GM13977 (cell line): ENCODE measurements around the gene C1orf198.

Source experiments
- DNase-seq: peaks from one replicate; pipeline ENCODE4 v3.0.0; 2012; ENCODE audit warnings: low spot score
- CTCF ChIP-seq: IDR thresholded peaks from 2 replicates; pipeline ENCODE4 v1.5.1; 2012; ENCODE audit warnings: mild to moderate bottlenecking, control low read depth; ENCODE audit not compliant: insufficient read depth; ENCODE audit errors: extremely low read depth, missing control alignments
- in situ Hi-C: fragments of 300-500 bp; cut with MboI; formaldehyde crosslinking; loops from one replicate; pipeline ENCODE4 v1.12.0; 2022; ENCODE audit warnings: low sequenced_read_pairs, low pct_unique_long_range_greater_than_20kb, mixed read lengths, inconsistent platforms; ENCODE audit not compliant: unreplicated experiment

Gene C1orf198

GRCh38 chr1:230797942-230798365 is 70.4 kb downstream of the C1orf198 start:
- peak; percentile 21 for TF ChIP-seq CTCF
- DNase-seq, result no peak
- in situ Hi-C loops, result no loop called here

- no peak for TF ChIP-seq CTCF
- no peak for DNase-seq
- in situ Hi-C loops, result no loop called here
Measured at GRCh38 chr1:230797376-230797920, 70.9 kb downstream of the C1orf198 start.

GRCh38 chr1:230796626-230797025 is 71.7 kb downstream of the C1orf198 start:
- TF ChIP-seq CTCF, result no peak
- in situ Hi-C loops, result no loop called here
- no peak for DNase-seq

- TF ChIP-seq CTCF, result no peak
- in situ Hi-C loops, result no loop called here
- DNase-seq, result no peak
Measured at GRCh38 chr1:230794871-230795605, 73.3 kb downstream of the C1orf198 start.

- TF ChIP-seq CTCF, result no peak
- no peak for DNase-seq
- in situ Hi-C loops, result no loop called here
Measured at GRCh38 chr1:230794431-230794830, 73.9 kb downstream of the C1orf198 start.

- DNase-seq, result no peak
- no peak for TF ChIP-seq CTCF
- in situ Hi-C loops, result no loop called here
Measured at GRCh38 chr1:230793463-230793745, 74.9 kb downstream of the C1orf198 start.
